ENCODE data around the gene HOXD9.

GRCh38 chr2:176140513-176141317 is 18.2 kb downstream of the HOXD9 start:
- TF ChIP-seq CTCF (IDR thresholded peaks at IDR 0.05 in 8 of 11, conservative IDR thresholded peaks at IDR 0.05 in 3 of 11) (peak; percentile 73 to 95 (median 84)), POLR2A (IDR thresholded peaks at IDR 0.05) (no peak)

All from spleen (tissue), 7 donors.